GM10266 (cell line): ENCODE data around the gene MIPOL1.

Experiments
- DNase-seq: peaks from one replicate; pipeline ENCODE4 v3.0.0; 2012; ENCODE audit errors: extremely low spot score
- TF ChIP-seq, protein P1 (sequence below): IDR thresholded peaks from 2 replicates; pipeline ENCODE4 v1.5.1; 2012; ENCODE audit warnings: mild to moderate bottlenecking, low read depth; ENCODE audit not compliant: control insufficient read depth, insufficient read depth; ENCODE audit errors: missing control alignments

Gene MIPOL1

GRCh38 chr14:37580146-37580545 lies 382.4 kb downstream of the MIPOL1 start:
- no peak for DNase-seq
- TF ChIP-seq, protein P1, sequence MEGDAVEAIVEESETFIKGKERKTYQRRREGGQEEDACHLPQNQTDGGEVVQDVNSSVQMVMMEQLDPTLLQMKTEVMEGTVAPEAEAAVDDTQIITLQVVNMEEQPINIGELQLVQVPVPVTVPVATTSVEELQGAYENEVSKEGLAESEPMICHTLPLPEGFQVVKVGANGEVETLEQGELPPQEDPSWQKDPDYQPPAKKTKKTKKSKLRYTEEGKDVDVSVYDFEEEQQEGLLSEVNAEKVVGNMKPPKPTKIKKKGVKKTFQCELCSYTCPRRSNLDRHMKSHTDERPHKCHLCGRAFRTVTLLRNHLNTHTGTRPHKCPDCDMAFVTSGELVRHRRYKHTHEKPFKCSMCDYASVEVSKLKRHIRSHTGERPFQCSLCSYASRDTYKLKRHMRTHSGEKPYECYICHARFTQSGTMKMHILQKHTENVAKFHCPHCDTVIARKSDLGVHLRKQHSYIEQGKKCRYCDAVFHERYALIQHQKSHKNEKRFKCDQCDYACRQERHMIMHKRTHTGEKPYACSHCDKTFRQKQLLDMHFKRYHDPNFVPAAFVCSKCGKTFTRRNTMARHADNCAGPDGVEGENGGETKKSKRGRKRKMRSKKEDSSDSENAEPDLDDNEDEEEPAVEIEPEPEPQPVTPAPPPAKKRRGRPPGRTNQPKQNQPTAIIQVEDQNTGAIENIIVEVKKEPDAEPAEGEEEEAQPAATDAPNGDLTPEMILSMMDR = no peak

DNA sequence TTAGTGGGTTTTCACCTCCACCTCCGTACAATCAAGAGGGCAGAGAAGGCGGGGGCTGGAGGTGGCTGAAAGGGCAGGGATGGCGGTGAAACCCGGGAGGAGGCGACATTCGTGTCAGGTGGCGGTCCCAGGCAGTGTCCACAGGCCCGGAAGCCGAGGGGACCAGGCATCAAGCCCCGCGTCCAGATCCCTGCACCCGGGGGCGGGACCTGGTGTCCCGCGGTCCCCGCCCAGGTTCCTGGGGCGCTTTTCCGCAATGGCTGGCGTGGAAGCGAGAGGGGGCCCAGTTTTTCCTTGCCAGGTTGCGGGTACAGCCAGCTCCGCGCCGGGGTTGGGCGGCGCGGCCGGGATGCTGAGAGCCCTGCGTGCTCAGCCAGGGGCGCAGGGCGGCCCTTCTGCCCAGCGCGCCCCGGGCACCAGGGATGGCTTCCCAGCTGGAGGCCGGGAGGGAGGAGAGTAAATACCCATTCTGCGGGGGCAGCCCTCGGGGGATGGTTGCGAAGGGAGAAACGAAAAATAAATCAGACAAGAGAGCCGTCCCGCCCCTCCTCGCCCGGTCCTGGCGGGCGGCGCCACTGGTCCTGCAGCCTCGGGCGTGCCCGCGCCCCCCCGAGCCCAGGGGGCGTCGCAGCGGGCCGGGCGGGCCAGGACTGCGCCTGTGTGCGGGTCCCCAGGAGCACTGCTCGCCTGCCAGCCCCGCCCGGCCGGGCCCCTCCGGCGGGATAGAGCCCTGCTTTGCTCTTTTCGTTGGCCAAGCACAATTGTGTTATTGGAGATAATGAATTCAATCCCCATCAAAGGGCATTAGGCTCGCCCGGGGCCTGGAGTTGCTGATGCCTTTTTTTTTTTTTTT lies 385.8 kb downstream of the MIPOL1 start:
- DNase-seq = peak; percentile 19
- TF ChIP-seq, protein P1 = no peak

- TF ChIP-seq, protein P1 = no peak
- DNase-seq = peak; percentile 14
Measured at GRCh38 chr14:37584211-37585100, 386.7 kb downstream of the MIPOL1 start.

- TF ChIP-seq, protein P1 = no peak
- no peak for DNase-seq
Measured at GRCh38 chr14:37585101-37585511, 387.4 kb downstream of the MIPOL1 start.

DNA sequence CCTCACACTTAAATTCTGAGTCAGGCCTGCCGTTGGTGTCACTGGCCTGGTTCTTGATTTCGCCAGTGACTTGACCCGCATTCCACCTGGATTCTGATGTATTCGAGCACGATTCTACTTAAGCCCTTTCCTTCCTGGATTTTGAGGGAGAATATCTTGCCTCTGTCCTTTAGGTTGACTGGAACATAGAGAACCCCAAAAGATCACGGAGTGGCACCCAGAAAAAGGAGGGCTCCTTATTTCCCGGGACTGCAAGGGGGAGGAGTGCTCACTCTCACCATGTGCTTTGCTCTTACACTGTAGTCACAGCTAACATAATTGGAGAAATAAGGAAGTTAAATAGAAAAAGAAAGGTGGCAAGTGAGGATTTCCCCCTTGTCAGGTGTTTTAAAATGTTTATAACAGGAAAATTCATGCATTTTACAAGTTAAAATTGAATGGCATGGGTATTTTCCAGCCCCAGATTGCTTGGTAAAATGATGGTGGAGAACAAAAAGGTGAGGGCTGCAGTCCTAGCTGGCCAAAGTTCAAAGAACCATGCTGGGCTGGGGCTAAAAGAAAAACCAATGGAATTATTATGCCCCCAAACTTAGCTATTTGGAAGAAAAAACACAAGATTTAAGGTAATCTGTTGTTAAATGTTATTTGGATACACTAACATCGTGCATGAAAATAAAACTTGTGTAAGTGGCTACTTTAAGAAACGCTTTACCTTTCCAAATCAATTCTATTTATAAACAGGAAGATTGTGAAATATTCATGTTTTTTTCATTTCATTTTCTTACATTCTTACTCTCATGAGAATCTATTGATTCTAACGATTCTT lies 388.4 kb downstream of the MIPOL1 start:
- TF ChIP-seq, protein P1 = no peak
- DNase-seq = peak; percentile 8

- TF ChIP-seq, protein P1 = no peak
- no peak for DNase-seq
Measured at GRCh38 chr14:37586797-37587130, 389.0 kb downstream of the MIPOL1 start.
